HL-60/S4 treated with phorbol 12-myristate 13-acetate at 8.2 ng/mL for 4 days and 3 days (cell line): ENCODE data around the gene VTI1A.

ENCODE experiments used
- in situ Hi-C: fragments of 300-500 bp; cut with MboI; formaldehyde crosslinking; loops from 2 replicates; pipeline ENCODE4 v1.15.0; 2022; ENCODE audit warnings: low sequenced_read_pairs

Gene VTI1A

GRCh38 chr10:112821663-112822062 is 374.6 kb downstream of the VTI1A start:
- in situ Hi-C loops, result no loop called here

- in situ Hi-C loops, result no loop called here
These were observed 376.0 kb downstream of the VTI1A start for GRCh38 chr10:112823007-112823406.

- in situ Hi-C loops, result no loop called here
These were observed 376.6 kb downstream of the VTI1A start for GRCh38 chr10:112823604-112824003.

GRCh38 chr10:112826018-112826697 is 379.1 kb downstream of the VTI1A start:
- in situ Hi-C loops, result no loop called here

- in situ Hi-C loops, result no loop called here
These were observed 380.1 kb downstream of the VTI1A start for GRCh38 chr10:112827086-112827485.

GRCh38 chr10:112827951-112828350 is 380.9 kb downstream of the VTI1A start:
- in situ Hi-C loops, result no loop called here

- in situ Hi-C loops, result no loop called here
These were observed 384.8 kb downstream of the VTI1A start for GRCh38 chr10:112831859-112832258.

GRCh38 chr10:112832361-112832878 is 385.4 kb downstream of the VTI1A start:
- in situ Hi-C loops, result no loop called here

- in situ Hi-C loops, result no loop called here
These were observed 385.9 kb downstream of the VTI1A start for GRCh38 chr10:112832959-112833358.

- in situ Hi-C loops, result no loop called here
These were observed 387.8 kb downstream of the VTI1A start for GRCh38 chr10:112834751-112835181.

GRCh38 chr10:112835217-112835715 is 388.3 kb downstream of the VTI1A start:
- in situ Hi-C loops, result no loop called here

- in situ Hi-C loops, result no loop called here
These were observed 389.0 kb downstream of the VTI1A start for GRCh38 chr10:112835944-112836451.

- in situ Hi-C loops, result no loop called here
These were observed 391.9 kb downstream of the VTI1A start for GRCh38 chr10:112838784-112839481.

GRCh38 chr10:112839928-112840654 is 393.1 kb downstream of the VTI1A start:
- in situ Hi-C loops, result no loop called here

- in situ Hi-C loops, result no loop called here
These were observed 394.5 kb downstream of the VTI1A start for GRCh38 chr10:112841549-112841948.

GRCh38 chr10:112842832-112843360 is 395.9 kb downstream of the VTI1A start:
- in situ Hi-C loops, result no loop called here

- in situ Hi-C loops, result no loop called here
These were observed 396.6 kb downstream of the VTI1A start for GRCh38 chr10:112843623-112844022.

- in situ Hi-C loops, result no loop called here
These were observed 397.9 kb downstream of the VTI1A start for GRCh38 chr10:112844681-112845544.

- in situ Hi-C loops, result no loop called here
These were observed 400.8 kb downstream of the VTI1A start for GRCh38 chr10:112847778-112848177.

- in situ Hi-C loops, result no loop called here
These were observed 401.2 kb downstream of the VTI1A start for GRCh38 chr10:112848228-112848627.
